Right ventricle myocardium superior (tissue), 1 donor: ENCODE data around the gene ZNF486. TPM values are rescaled to one million over a fixed set of nuclear protein-coding genes. Genes with fewer than 3 reads are reported as not detected.
"Not testable (repeated sequence)": the region's sequence is repeated elsewhere in the genome, so short reads cannot be mapped to it uniquely, and the experiment has no call there.

Experiments used
- ATAC-seq: fragments of 200-7000 bp; cut with Tn5 transposase; one replicate; pipeline ENCODE4 v1.9.1; 2020; ENCODE audit warnings: mild to moderate bottlenecking; ENCODE audit not compliant: poor library complexity
- DNase-seq: peaks from one replicate; pipeline ENCODE4 v3.0.0-alpha.2; 2020
- intact Hi-C: fragments of 100-400 bp; cut with DNase I; formaldehyde crosslinking; loops from one replicate; pipeline ENCODE4 v1.11.2; 2022
- total RNA-seq: library from RNA; stranded (reverse); fragmentation: NEBNext Ultra II Directional; extraction: Animal tissue kit (Norgen Biotek cat#: 25700); gene quantifications from one replicate; pipeline ENCODE4 v1.2.1, GENCODE V29; 2021
- donor health status: DM: no; HTN: yes; CAD: no; lungs with severe emphysema.

Gene ZNF486
- total RNA-seq, 1 donor from 2014 or later = 1.6 TPM

GRCh38 chr19:20209051-20209450 is 42.0 kb downstream of the ZNF486 start:
- intact Hi-C loops = no loop called here
- no peak for DNase-seq
- no peak for ATAC-seq

- DNase-seq, intact Hi-C loops, ATAC-seq: not testable (repeated sequence)
Measured at GRCh38 chr19:20214366-20214765, 47.4 kb downstream of the ZNF486 start.

- ATAC-seq, DNase-seq, intact Hi-C loops: not testable (repeated sequence)
Measured at GRCh38 chr19:20221605-20222004, 54.6 kb downstream of the ZNF486 start.

- intact Hi-C loops = no loop called here
- ATAC-seq = no peak
- no peak for DNase-seq
Measured at GRCh38 chr19:20233105-20233504, 66.1 kb downstream of the ZNF486 start.

GRCh38 chr19:20235156-20235555 is 68.1 kb downstream of the ZNF486 start:
- intact Hi-C loops = no loop called here
- DNase-seq (no peak), ATAC-seq (no peak)

- DNase-seq (peak; percentile 94), ATAC-seq (peak; percentile 99)
- intact Hi-C loops = no loop called here
Measured at GRCh38 chr19:20237773-20238623, 71.0 kb downstream of the ZNF486 start.

- intact Hi-C loops = no loop called here
- DNase-seq (no peak), ATAC-seq (no peak)
Measured at GRCh38 chr19:20243629-20244028, 76.6 kb downstream of the ZNF486 start.

- DNase-seq (no peak), ATAC-seq (no peak)
- intact Hi-C loops = no loop called here
Measured at GRCh38 chr19:20244356-20244755, 77.3 kb downstream of the ZNF486 start.

GRCh38 chr19:20245309-20245708 is 78.3 kb downstream of the ZNF486 start:
- ATAC-seq = no peak
- intact Hi-C loops = no loop called here
- no peak for DNase-seq

- no peak for DNase-seq
- peak; percentile 52 for ATAC-seq
- intact Hi-C loops = no loop called here
Measured at GRCh38 chr19:20247016-20247683, 80.1 kb downstream of the ZNF486 start.

GRCh38 chr19:20248258-20248657 is 81.2 kb downstream of the ZNF486 start:
- ATAC-seq, intact Hi-C loops, DNase-seq: not testable (repeated sequence)

Other genes starting within 250 kb of the ZNF486 start
- 6.3 TPM for gene ZNF682, start 127.7 kb upstream of the ZNF486 start, total RNA-seq
- 1.00 TPM for gene ZNF90, start 89.2 kb upstream of the ZNF486 start, total RNA-seq